NCI-H1092 treated with DMSO at 0.1 percent for 48 hours (cell line): ENCODE data around the gene MRPS6.
A peak's percentile ranks its signal among the peaks of the same experiment; 100 is the strongest.

Source experiments
- DNase-seq: peaks from one replicate; lab custom pipeline; 2025; lab: John Stamatoyannopoulos, UW

Gene MRPS6

DNA sequence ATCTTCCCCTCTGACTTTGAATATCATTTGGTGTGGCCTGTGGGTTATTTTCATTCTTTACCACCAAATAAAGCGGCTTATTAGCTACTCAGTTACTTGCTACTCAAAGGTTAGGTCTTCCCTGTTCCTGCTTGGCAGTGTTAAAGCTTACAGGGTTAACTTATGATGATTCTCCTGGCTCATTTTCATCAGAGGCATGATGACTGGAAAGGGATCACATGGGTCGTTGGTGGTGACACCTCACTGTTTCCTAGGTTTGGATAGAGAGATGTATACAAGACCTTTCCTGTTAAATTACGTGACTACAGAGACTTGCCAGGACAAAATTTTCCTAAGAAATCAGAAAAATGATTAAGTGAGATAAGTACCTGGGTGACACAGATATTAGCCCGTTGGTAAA, 27.4 kb downstream of the MRPS6 start:
- no peak for DNase-seq

DNA sequence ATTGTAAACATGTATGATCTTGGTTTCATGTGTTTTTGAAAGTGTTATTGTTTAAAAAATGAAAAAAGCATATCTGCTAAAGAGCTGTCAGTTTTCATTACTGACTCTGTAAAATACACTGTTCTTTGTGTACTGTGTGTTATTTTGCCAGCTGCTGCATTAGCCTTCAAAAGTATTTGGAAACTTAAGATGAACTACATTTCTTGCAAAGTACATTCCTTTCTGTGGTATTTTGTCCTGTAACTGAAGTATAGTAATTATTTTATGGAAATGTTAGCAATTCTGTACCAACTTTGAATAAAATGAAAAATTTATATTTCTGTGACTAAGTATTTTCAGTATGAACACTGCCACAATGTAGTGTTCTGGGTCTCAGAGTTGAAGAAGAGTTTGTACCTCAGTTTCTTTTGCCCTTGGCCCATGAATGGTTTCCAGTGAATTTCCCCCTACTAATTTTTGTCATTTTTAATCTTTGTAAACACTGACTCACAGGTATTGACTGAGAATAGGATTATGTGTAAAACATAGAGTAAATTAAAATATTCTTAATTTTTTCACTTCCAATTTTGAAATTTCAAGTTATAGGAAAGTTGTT, 32.7 kb downstream of the MRPS6 start:
- DNase-seq: no peak

DNA sequence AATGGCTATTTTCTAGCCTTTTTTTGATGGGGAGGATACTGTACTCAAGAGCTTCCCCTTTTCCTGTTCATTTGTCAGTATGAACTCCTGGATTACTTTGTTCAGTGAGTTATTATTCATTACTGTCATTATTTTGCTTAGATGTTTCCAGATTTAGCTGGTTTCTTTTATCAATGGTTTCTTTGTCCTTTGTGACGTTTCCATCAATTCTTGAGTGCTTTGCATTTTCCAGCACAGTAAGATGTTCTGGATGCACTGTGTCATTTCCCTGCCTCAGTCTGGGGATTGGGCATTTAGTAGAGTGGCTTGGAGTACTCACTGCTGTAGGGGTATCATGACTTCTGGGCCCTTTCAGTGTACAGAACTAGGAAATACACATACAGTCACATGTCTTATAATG, 34.2 kb downstream of the MRPS6 start:
- no peak for DNase-seq

DNA sequence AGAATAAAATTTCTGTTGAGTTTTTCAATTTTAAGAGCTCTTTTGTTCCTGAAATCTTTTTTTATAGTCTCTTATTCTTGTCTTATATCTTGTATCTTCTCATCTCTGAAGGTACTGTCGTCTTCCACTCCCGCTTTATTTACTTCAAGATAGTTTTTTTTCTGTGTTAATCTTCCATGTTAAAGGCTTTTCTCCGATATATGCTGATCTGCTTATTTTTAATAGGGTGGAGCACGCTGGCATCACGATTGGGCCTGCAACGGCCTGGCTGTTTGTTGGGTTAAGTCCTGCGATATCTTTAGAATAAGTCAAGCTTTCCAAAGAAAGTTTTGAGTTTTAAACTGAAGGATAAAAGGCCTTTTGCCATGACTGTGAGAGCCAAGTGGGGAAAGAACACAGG, 35.7 kb downstream of the MRPS6 start:
- no peak for DNase-seq

DNA sequence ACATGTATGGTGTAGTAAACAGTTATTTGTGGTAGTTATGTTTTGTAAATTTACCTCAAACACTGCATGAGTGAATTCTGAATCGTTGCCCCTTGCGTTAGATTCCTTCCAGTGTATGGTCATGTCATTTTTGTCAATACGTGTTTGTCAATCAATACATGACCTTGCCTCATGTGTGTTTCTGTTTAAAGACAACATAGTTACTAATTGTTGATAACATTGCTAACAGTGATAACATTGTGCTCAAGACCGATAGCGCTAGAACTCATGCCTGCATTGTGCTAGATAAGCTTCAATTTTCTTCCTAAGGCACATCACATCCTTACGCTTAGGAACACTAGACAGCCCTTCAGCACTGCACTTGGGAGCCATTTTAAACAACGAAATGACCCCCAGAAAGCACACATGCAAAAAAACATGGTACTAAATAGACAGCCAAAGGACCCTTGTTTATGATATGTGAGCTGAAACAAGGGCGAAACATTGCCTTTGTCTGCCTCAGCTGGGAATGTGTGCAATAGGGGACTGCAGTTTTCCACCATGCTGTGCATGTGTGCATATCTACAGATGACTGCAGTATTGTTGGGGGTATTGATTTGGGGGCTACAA, 37.3 kb downstream of the MRPS6 start:
- no peak for DNase-seq

DNA sequence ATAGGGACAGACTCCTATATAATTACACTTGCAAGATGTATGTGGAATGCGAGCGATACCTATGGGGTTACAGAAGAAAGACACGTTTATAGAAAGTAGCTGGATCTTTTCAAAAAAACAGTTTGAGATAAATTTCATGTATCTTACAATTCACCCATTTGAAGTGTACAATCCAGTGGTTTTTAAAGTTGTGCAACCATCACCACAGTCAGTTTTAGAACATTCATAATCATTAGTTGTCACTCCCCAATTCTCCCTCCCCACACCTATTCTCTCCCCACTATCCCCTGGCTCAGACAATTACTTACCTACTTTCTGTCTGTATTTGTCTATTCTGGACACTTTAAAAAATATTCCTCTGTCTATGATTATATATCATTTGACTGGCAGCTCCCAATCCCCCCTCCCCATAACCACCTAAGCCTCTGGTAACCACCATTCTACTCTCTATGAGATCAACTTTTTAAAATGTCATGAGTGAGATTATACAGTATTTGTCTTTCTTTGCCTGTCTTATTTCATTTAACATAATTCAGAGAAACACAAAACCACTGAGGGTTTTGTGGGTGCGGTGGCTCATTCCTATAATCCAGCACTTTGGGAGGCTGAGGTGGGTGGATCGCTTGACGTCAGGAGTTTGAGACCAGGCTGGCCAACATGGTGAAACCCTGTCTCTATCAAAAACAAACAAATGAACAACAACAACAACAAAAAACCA, 39.1 kb downstream of the MRPS6 start:
- DNase-seq: no peak

DNA sequence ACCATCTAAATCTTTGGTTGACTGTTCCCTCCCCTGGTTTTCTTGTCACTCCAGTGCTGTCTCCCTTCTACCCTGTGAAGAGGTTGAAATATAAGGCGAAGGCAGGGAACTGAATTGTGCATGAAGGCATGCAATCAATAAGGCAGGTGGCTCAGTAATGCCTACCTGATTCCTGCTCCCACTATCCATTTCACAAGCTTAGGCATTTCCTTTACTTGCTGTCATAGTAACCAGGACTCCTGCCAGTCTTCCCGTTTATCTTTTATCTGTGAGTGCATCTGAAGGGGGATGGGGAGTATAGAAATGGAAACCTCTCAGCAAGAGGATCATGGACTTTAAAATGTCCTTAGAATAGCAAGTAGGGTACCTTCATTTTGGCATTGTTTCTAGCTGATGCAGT, 40.5 kb downstream of the MRPS6 start:
- DNase-seq: peak; percentile 5

DNA sequence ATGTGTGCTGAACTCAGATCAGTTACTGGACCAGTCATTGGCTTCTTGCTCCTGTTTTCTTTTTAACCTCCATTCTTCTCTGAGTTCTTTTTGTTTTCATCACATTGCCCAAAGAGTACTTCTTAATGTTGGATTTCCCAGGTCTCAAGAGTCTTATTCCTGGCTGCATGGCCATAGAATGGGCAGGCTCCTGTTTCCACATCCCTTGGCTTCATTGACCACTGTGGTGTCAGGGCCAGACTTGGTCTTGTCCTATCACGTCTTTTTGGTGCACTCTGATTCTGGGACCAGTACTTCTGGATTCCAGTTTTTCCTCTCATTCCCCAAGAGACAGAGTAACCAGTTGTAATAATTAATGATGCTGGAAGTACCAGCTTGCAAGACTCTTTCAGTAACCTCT, 41.8 kb downstream of the MRPS6 start:
- no peak for DNase-seq

DNA sequence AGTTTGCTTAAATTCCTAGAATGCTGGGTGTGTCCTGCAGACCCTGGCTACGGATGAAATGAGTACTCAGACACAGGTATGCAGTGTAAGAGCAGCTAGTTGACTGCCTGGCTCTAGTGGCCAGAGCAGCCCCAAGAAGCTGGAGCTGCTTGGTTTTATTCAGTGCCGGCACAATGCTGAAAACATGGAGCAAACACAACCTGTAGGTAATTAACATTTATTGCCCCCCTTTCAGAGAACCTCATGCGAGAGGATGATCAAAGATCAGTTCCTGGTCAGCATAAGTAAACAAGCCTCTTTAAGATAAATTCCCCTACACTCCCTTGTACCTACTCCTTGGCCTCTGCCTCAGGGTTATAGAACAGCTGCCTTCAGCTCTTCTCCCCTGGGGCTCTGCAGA, 43.2 kb downstream of the MRPS6 start:
- no peak for DNase-seq

DNA sequence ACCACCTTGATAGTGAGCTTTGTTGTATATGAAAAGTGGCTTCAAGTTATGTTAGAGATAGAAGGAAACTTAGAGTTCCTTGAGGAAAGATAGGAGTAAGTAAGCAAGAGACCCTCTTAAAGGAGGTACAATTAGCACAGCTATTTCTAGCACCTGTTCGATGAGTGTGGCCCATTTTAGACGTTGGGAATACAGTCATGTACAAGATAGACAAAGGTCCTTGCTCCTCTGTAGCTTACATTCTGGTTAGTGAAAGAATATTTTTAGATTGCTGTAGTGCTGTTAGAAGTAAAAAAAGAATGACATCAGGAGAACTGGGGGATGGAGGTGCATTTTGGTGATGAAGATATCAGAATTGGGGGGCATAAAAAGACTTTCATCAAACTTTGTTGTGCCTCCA, 47.5 kb downstream of the MRPS6 start:
- DNase-seq: no peak

DNA sequence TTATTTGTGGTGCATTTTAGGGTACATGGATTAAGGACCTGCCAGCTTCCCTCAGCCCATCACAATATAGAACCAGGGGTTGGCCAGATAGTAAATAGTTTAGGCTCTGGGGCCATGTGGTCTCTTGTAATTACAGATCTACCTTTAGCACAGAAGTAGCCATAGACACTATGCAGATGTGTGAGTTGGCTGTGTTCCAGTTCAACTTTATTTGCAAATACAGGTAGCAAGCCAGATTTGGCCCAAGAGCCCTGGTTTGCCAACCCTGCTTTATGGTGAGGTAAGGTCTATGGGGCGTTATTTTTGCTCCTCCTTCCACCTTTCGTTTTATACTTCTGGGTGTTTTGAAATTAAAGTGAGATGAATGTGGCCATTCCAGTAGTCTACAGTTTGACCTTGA, 48.7 kb downstream of the MRPS6 start:
- DNase-seq: no peak

DNA sequence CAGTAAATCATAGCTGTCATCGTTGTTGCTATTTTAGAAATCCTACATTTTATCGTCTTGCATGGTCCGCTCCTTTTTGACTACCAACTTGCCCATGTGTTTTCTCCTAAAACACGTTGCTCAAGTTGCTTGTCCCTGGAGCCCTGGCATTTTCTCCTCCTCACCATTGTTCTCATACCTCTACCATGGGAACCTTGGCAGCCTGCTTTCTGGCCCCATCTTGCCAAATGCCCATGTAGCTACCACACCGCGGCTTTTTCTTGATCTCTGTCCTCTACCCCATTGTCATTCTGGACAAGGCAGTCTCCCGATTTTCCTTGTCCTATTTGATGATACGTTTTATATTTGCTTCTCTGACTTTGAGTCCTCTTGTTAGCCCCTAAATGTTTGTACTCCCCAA, 50.2 kb downstream of the MRPS6 start:
- DNase-seq: no peak

DNA sequence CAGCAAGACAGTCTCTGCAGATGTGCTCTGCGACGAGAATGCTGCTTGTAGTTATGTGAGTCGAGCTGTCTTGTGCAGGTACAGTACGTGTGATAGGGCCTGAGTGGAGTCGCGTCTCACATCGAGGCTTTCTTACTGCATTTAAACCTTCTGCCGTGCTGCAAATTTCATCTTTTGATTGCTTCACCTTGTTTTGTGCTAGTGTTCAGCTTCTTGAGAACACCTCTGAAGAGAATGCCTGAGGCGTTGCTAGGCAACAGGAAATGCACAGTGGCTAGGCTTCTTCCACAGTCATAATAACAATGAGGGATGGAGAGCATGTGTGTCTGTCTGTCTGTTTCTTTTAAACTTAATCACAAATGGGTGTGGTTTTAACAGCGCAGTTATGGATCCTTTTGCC, 52.9 kb downstream of the MRPS6 start:
- DNase-seq: no peak

DNA sequence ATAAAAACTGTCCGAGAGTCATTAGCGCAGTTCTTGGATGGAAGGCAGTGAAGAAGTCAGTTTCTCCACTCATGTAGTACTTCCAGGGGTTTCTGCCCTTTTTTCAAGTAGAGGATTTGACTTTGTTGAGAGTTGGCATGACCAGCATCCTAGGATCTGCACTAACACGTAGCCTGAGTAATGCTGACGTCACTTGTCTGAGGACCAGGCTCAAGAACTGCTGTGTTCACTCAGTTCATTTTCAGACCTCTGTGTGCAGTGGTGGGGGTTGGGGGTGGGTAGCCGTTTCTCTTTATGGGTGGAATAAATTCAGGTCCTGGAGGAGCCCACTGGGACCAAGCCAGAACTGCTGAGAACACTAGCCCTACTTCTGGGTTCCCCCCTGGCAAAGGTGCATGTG, 53.3 kb downstream of the MRPS6 start:
- no peak for DNase-seq

DNA sequence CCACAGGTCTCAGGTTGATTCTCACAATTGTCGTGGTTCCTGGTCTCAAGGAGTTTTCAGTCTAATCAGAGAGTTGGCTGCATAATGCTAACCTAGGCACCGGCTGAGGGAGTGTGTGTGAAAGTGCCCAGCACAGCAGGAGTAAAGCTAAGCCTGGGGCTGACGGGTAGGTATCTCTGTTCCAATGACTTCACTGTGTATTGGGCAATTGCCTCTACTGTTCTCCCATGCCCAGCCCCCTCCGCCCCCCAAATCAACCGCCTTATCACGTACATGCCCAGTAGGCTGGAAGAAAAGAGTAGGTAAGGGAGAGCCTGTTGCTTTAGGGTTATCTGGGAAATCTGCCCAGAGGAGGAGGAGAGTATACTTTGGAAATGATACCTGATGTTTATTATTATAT, 54.7 kb downstream of the MRPS6 start:
- peak; percentile 24 for DNase-seq

DNA sequence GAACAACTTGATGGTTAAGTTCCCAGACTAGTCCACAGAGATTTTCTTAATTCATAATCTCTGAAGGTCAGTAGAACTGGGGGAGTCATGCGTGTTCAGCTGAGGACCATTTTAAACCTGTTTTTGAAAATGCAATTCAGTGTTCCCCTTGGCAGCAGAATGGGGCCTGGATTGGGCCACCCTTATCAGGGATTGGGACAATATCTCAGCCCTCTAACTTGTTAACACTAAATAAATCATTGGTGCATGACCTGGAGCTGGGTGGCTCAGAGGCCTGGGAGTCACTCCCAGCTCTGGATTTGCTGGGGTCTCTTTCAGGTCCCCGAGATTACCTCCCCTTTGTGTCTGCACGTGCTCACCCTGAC, 55.3 kb downstream of the MRPS6 start:
- DNase-seq: no peak

DNA sequence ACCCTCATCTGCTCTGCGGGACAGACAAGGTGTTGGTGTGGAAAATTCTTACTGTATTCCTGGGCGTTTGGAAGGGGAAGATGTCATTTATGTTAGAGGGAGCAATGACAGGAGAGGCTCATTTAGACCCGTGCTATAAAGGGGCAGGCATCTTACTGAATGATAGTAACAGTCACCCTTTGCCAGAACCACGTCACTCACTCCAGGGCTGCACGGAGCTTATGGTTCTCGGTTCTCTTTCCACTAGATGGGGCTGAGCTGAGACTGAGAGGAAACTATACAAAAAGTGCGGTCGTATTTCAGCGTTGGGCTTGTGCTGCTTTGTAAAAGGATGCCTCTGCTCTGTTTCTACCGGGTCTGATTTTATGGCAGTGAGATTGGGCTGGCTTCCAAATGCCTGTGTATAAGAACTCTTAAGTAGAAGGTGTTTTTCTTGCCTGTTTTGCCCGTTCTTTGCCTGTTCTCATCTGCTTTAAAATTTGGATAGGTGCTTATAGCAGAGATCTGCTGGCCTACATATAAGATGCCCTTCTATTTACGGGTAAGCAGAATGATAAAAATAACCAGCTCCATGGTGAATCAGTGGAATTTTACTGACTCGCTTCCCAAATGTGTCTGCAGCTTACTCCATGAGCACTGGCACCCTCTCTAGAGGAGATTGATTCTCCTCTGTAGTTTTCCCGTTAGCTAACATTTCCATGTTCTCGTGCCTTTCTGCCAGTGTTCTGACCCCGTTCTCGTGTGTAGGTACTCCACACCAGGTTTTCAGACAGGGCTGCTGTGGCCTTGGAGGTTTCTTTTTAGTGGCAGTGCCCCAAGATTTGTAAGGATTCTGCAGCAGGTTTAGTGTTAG, 55.9 kb downstream of the MRPS6 start:
- DNase-seq: peak; percentile 93

DNA sequence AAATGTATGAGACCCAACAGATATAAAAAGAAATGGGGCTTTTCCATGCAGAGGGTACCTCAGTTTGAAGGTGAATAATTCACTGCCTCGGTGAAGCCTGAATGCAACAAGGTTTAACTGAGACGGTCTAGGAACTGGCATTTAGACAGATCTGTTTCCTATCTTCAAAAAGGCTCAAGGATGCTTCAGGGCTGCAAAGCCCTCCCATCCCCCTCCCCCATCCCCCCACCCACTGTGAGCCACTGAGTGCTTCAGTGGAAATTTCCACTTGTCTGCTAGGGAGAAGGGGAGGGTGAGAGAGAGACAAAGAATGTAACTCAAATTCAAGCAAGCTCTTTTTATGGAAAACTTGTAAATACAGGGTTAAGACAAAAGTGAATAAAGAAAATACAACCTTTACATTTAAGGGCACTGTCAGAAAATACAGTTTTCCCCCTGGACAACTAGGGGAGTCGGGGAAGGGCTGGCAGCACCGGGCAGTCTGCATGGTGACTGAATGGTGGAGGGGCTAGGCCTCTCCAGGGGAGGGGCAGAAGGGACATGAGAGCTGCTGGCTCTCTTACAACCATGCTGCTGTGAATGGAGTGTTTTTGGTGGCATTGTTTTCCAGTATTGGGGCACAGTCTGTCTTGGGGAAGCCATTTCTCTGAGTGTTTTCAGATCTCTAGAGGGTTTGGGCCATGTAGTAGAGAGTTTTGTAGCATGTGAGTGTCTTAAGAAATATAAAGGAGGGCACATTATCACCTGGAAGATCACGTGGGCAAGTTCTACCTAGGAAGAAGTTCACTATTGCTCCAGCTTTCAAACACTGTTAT, 56.7 kb downstream of the MRPS6 start:
- peak; percentile 73 for DNase-seq

DNA sequence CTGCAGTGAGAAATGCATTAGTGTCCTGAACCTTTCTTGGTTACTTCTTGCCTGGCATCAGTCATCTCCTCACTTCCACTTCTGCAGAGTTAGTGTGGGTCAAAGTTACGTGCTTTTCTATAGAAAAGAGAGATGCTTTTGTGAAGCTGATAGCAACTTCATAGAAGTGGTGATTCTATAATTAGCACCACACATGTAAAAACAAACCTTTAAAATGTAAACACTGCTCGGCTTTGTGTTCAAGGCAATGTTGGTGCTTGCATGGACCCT, 57.3 kb downstream of the MRPS6 start:
- DNase-seq: no peak

DNA sequence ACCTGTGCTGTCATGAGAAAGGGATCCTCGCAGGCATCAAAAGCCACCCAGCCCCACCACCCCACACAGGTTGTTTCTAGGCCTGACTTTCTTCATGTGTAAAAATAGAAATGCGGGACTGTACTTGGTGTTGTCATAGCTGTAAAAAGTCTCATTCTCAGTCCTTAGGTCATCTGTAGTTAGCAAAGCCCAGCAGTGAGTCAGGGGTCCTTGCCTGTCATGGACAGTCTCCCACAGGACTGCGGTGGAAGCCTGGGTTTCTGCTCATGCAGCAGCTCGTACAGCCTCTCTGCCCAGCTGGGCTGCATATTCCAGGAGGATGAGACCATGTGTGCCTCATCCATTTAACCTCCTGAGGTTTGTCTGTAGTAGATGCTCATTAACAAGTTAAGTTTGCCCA, 58.2 kb downstream of the MRPS6 start:
- DNase-seq: no peak

DNA sequence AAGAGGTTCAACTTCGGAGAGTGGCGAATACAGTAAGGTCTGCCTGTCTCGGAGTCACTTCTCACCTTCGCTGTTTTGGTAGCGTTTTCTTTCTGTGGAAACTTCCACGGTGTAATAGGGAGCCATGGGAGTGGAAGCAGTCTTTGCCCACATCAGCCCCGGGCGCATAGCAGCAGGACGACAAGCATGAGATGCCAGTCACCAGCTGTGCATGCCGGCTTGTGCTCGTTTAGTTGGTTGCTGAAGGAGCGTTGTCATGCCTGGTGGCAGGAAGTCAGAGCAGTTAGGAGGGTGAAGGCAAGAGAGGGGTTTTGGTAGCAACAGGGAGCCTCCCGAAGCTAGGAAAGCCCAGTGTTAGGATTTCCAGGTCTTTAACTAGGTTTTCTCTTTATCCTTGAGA, 58.8 kb downstream of the MRPS6 start:
- no peak for DNase-seq

DNA sequence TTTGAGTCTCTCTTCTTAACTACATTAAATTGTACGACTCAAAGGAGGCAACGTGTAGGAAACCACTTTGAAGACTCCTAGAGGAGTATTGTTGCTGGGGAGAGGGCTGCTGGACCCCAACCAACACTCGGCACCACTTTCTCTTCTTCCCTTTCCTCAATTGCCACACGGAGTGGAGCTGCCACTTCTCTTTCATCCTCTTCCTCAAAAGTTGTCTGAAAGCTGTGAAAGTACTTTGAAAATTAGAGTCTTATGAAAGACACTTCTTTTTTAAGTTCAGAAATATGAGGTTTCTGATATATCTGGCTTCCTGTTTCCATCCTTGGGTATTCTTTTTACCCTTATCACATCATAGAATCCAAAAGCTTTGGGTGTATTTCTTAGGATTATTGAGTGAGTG, 59.5 kb downstream of the MRPS6 start:
- no peak for DNase-seq
